CD4-positive, alpha-beta T cell treated with Interleukin-12 subunit alpha and Interleukin-12 subunit beta, for 1 hour (primary cell): Measurements from ENCODE around the gene HPSE2.

ENCODE experiments used
- DNase-seq: peaks from one replicate; pipeline ENCODE4 v3.0.0-alpha.2; 2020

HPSE2 gene

GRCh38 chr10:98831391-98831790, 404.3 kb downstream of the HPSE2 start:
- no peak for DNase-seq

GRCh38 chr10:98825741-98826140, 409.9 kb downstream of the HPSE2 start:
- DNase-seq = no peak

- no peak for DNase-seq
Observed at GRCh38 chr10:98817396-98817795, 418.3 kb downstream of the HPSE2 start.

- DNase-seq = no peak
Observed at GRCh38 chr10:98815039-98815885, 420.4 kb downstream of the HPSE2 start.

- DNase-seq = no peak
Observed at GRCh38 chr10:98814470-98814869, 421.2 kb downstream of the HPSE2 start.

- no peak for DNase-seq
Observed at GRCh38 chr10:98808282-98808892, 427.3 kb downstream of the HPSE2 start.

GRCh38 chr10:98800263-98800662, 435.4 kb downstream of the HPSE2 start:
- DNase-seq = no peak

- no peak for DNase-seq
Observed at GRCh38 chr10:98795467-98795866, 440.2 kb downstream of the HPSE2 start.

GRCh38 chr10:98790817-98791216, 444.8 kb downstream of the HPSE2 start:
- DNase-seq = no peak

- DNase-seq = no peak
Observed at GRCh38 chr10:98778277-98778759, 457.3 kb downstream of the HPSE2 start.

- DNase-seq = no peak
Observed at GRCh38 chr10:98758463-98758862, 477.2 kb downstream of the HPSE2 start.

GRCh38 chr10:98748298-98748697, 487.4 kb downstream of the HPSE2 start:
- no peak for DNase-seq

- DNase-seq = no peak
Observed at GRCh38 chr10:98745645-98746044, 490.0 kb downstream of the HPSE2 start.

- DNase-seq = no peak
Observed at GRCh38 chr10:98720551-98720950, 515.1 kb downstream of the HPSE2 start.

- no peak for DNase-seq
Observed at GRCh38 chr10:98713586-98713985, 522.1 kb downstream of the HPSE2 start.

GRCh38 chr10:98696516-98696915, 539.1 kb downstream of the HPSE2 start:
- DNase-seq = no peak

GRCh38 chr10:98694883-98695282, 540.8 kb downstream of the HPSE2 start:
- DNase-seq = no peak

- DNase-seq = no peak
Observed at GRCh38 chr10:98694014-98694413, 541.6 kb downstream of the HPSE2 start.

GRCh38 chr10:98687685-98688084, 548.0 kb downstream of the HPSE2 start:
- DNase-seq = no peak

GRCh38 chr10:98684019-98684899, 551.4 kb downstream of the HPSE2 start:
- no peak for DNase-seq

- no peak for DNase-seq
Observed at GRCh38 chr10:98676895-98677294, 558.8 kb downstream of the HPSE2 start.

- DNase-seq = no peak
Observed at GRCh38 chr10:98675902-98676301, 559.8 kb downstream of the HPSE2 start.

GRCh38 chr10:98673171-98673782, 562.4 kb downstream of the HPSE2 start:
- no peak for DNase-seq
